ENCODE results near the gene H3-3A.

The H3-3A gene

GRCh38 chr1:226063224-226063976, 884 bp downstream of the H3-3A start:
- Mint-ChIP-seq H3K36me3 (ENCODE audit: low read depth) (peaks cover 57% of the 10 kb centered on the region), H3K27me3 (ENCODE audit: low read depth, poor library complexity) (no peaks in the 10 kb centered on the region), H3K9me3 (no peaks in the 10 kb centered on the region), H3K4me1 (peaks cover 43% of the 10 kb centered on the region), H3K4me3 (peak overlapping the region; percentile 100), H3K27ac (peak overlapping the region; percentile 100)
- peak; percentile 51 for DNase-seq
- no peak for TF ChIP-seq CTCF (IDR thresholded peaks at IDR 0.05)

GRCh38 chr1:226063977-226064815, 1.7 kb downstream of the H3-3A start:
- Mint-ChIP-seq H3K27ac (peak overlapping the region; percentile 100), H3K9me3 (no peaks in the 10 kb centered on the region), H3K27me3 (ENCODE audit: low read depth, poor library complexity) (no peaks in the 10 kb centered on the region), H3K36me3 (ENCODE audit: low read depth) (peaks cover 56% of the 10 kb centered on the region), H3K4me3 (peak overlapping the region; percentile 100), H3K4me1 (peaks cover 47% of the 10 kb centered on the region)
- peak; percentile 75 for TF ChIP-seq CTCF (IDR thresholded peaks at IDR 0.05)
- DNase-seq = no peak

- TF ChIP-seq CTCF (IDR thresholded peaks at IDR 0.05) = no peak
- H3K9me3 Mint-ChIP-seq = no peaks in the 10 kb centered on the region
- peak overlapping the region; percentile 18 for H3K27ac Mint-ChIP-seq
- peak overlapping the region; percentile 100 for H3K4me3 Mint-ChIP-seq
- peaks cover 50% of the 10 kb centered on the region for H3K4me1 Mint-ChIP-seq
- H3K36me3 Mint-ChIP-seq (ENCODE audit: low read depth) = peaks cover 53% of the 10 kb centered on the region
- no peaks in the 10 kb centered on the region for H3K27me3 Mint-ChIP-seq (ENCODE audit: low read depth, poor library complexity)
- DNase-seq = peak; percentile 21
Observed at GRCh38 chr1:226064816-226065248, 2.3 kb downstream of the H3-3A start.

GRCh38 chr1:226066415-226067078, 4.0 kb downstream of the H3-3A start:
- TF ChIP-seq CTCF (IDR thresholded peaks at IDR 0.05) = no peak
- no peaks in the 10 kb centered on the region for H3K9me3 Mint-ChIP-seq
- no peak for DNase-seq
- H3K36me3 Mint-ChIP-seq (ENCODE audit: low read depth) = peaks cover 58% of the 10 kb centered on the region
- no peaks in the 10 kb centered on the region for H3K27me3 Mint-ChIP-seq (ENCODE audit: low read depth, poor library complexity)
- H3K4me1 Mint-ChIP-seq = peaks cover 41% of the 10 kb centered on the region
- H3K27ac Mint-ChIP-seq = no peak overlapping the region
- H3K4me3 Mint-ChIP-seq = peak overlapping the region; percentile 100

GRCh38 chr1:226069811-226070489, 7.4 kb downstream of the H3-3A start:
- no peak for TF ChIP-seq CTCF (IDR thresholded peaks at IDR 0.05)
- peak overlapping the region; percentile 86 for H3K27ac Mint-ChIP-seq
- no peak for DNase-seq
- H3K4me1 Mint-ChIP-seq = peaks cover 40% of the 10 kb centered on the region
- peaks cover 79% of the 10 kb centered on the region for H3K36me3 Mint-ChIP-seq (ENCODE audit: low read depth)
- H3K4me3 Mint-ChIP-seq = no peak overlapping the region
- no peaks in the 10 kb centered on the region for H3K9me3 Mint-ChIP-seq
- H3K27me3 Mint-ChIP-seq (ENCODE audit: low read depth, poor library complexity) = no peaks in the 10 kb centered on the region
